ENCODE measurements around the gene RACK1. TPM values are rescaled to one million over a fixed set of nuclear protein-coding genes. Genes with fewer than 3 reads are reported as not detected.

The RACK1 gene
- total RNA-seq, 1 donor from 2014 or later, result 2,747 TPM

- DNase-seq (ENCODE audit: low read depth), result no peak
These were observed 53.6 kb downstream of the RACK1 start for GRCh38 chr5:181189962-181190710.

GRCh38 chr5:181189363-181189961 is 54.2 kb downstream of the RACK1 start:
- DNase-seq (ENCODE audit: low read depth), result no peak
- TF ChIP-seq CTCF (conservative IDR thresholded peaks at IDR 0.05; ENCODE audit: low read depth, low read length), result no peak

More at GRCh38 chr5:181189962-181190710, 53.6 kb downstream of the RACK1 start:
- no peak for TF ChIP-seq CTCF (conservative IDR thresholded peaks at IDR 0.05; ENCODE audit: low read depth, low read length)
- H3K4me3 ChIP-seq (ENCODE audit: low read depth, low read length), result peak overlapping the region; percentile 87

DNA sequence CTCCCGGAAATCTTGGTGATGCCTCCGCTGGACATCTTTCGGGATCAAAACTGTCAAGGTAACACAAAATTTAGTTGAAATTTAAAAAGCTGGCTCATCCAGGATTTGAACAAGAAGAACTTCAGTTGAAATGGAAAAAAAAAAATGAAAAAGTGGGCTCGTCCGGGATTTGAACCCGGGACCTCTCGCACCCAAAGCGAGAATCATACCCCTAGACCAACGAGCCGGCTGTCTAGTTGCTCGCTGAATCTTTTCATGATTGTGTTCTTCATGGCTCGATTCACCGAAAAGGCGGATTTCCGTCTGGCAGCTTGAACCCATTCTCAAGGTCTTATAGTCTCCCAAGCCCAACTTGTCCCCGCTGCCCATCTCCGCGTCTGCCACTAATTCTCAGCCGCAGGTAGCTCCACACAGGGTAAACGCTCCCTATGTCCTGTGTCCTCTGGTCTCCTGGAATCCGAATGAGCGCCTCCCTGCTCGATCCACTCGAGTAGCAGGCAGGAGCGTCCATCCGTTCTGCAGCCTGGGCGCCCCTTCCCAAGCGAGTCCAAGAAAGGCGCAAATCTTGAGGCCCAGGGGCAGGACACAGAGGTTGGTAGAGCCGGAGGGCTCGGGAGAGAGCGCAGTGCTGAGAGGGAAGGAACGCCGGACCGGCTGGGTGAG is 54.9 kb downstream of the RACK1 start:
- peak; percentile 8 for TF ChIP-seq CTCF (conservative IDR thresholded peaks at IDR 0.05; ENCODE audit: low read depth, low read length)
- no peak for DNase-seq (ENCODE audit: low read depth)
- H3K4me3 ChIP-seq (ENCODE audit: low read depth, low read length), result peak overlapping the region; percentile 87

More at GRCh38 chr5:181189363-181189961, 54.2 kb downstream of the RACK1 start:
- H3K4me3 ChIP-seq (ENCODE audit: low read depth, low read length), result peak overlapping the region; percentile 87

DNA sequence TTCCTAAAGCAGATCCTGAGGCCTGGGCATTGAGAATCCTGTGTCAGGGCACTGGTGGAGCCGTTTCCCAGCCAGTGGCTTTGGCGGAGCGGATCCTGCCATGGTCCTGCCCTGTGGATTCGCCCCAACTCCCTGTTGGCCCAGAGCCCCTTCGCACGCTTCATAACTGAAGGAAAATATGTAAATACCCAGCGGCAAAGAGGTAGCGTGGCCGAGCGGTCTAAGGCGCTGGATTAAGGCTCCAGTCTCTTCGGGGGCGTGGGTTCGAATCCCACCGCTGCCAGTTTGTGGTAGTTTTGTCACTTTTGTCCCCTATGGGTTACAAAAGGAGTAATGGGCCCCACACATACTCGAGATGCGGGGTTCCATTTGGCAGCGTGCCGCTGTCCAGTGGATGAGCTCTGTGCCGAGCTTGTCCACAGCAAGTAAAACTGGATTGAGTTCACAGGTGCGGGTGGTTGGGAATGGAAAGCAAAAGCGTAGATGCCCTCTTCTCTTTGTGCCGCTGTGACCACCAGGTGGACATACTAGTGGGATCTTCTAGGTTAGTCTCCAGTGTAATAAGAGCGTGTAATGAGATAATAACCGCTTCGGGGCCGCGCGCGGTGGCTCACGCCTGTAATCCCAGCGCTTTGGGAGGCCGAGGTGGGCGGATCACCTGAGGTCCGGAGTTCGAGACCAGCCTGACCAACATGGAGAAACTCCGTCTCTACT is 56.0 kb downstream of the RACK1 start:
- peak overlapping the region; percentile 87 for H3K4me3 ChIP-seq (ENCODE audit: low read depth, low read length)
- TF ChIP-seq CTCF (conservative IDR thresholded peaks at IDR 0.05; ENCODE audit: low read depth, low read length), result peak; percentile 33
- no peak for DNase-seq (ENCODE audit: low read depth)

DNA sequence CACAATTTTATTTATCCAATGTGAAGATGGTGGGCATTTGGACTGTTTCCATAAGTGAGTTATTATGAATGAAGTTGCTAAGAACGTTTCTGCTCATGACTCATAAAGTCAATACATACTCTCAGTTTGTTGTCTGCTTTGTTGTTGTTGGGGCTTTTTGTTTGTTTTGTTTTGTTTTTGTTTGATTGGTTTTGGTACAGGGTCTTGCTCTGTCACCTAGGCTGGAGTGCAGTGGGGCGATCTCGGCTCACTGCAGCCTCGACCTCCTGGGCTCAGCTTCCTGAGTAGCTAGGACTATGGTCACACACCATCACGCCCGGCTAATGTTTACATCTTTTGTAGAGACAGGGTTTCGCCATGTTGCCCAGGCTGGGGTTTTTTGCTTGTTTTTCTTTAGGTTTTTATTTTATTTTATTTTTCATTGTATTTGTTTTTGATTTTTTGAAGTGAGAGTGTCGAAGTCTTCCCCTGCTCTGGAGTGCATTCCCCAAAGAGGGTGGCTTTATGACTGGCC is 56.7 kb downstream of the RACK1 start:
- DNase-seq (ENCODE audit: low read depth), result no peak
- TF ChIP-seq CTCF (conservative IDR thresholded peaks at IDR 0.05; ENCODE audit: low read depth, low read length), result no peak
- peak overlapping the region; percentile 87 for H3K4me3 ChIP-seq (ENCODE audit: low read depth, low read length)

Other genes starting within 250 kb of the RACK1 start
- gene BTNL9, start 203.6 kb downstream of the RACK1 start, total RNA-seq, result 0.22 TPM in 1 of 2 replicates, not detected in the other
- not detected in 2 replicates for gene OR2V1, start 112.7 kb downstream of the RACK1 start, total RNA-seq
- not detected in 2 replicates for gene OR2V2, start 96.3 kb downstream of the RACK1 start, total RNA-seq
- gene TRIM7, start 38.7 kb downstream of the RACK1 start, total RNA-seq, result 2.7 and 14.6 TPM in 2 replicates
- gene TRIM41, start 20.6 kb downstream of the RACK1 start, total RNA-seq, result 10.6 and 12.4 TPM in 2 replicates
- gene TRIM52, start 17.2 kb upstream of the RACK1 start, total RNA-seq, result 1.6 and 3.5 TPM in 2 replicates
- gene OR4F3, start 123.4 kb upstream of the RACK1 start, total RNA-seq, result not detected in 2 replicates

Measured in epithelial cell of proximal tubule (primary cell).